ENCODE data around the gene HERC4. TPM values are rescaled to one million over a fixed set of nuclear protein-coding genes. Genes with fewer than 3 reads are reported as not detected.
"Not testable (repeated sequence)": the region's sequence is repeated elsewhere in the genome, so short reads cannot be mapped to it uniquely, and the experiment has no call there.

The HERC4 gene
- total RNA-seq, 2 experiments from 2014 or later, result 39.5 to 50.8 TPM

GRCh38 chr10:68047122-68047521 lies 28.0 kb downstream of the HERC4 start:
- no peak for ATAC-seq
- intact Hi-C loops (cut with DNase I, micrococcal nuclease), result no loop called here
- Mint-ChIP-seq H3K27ac (no peak overlapping the region), H3K4me3 (no peak overlapping the region), H3K9me3 (ENCODE audit: low read depth) (no peaks in the 10 kb centered on the region), H3K36me3 (ENCODE audit: low read depth) (no peaks in the 10 kb centered on the region), H3K4me1 (peaks cover 44% of the 10 kb centered on the region), H3K27me3 (no peaks in the 10 kb centered on the region)
- DNase-seq, result no peak
- CTCF ChIA-PET, result interaction anchor here (0.6 to 1.2 kb wide), 4 partner anchors 22 to 166 kb away, joined by 3 to 5 read pairs (median 4); no protein-coding TSS in a partner anchor
- POLR2A ChIA-PET, result no interaction called here

- POLR2A ChIA-PET, result no interaction called here
- Mint-ChIP-seq H3K27ac (no peak overlapping the region), H3K4me3 (no peak overlapping the region), H3K4me1 (peaks cover 41% of the 10 kb centered on the region), H3K36me3 (ENCODE audit: low read depth) (no peaks in the 10 kb centered on the region), H3K27me3 (no peaks in the 10 kb centered on the region), H3K9me3 (ENCODE audit: low read depth) (no peaks in the 10 kb centered on the region)
- no peak for ATAC-seq
- intact Hi-C loops (cut with DNase I, micrococcal nuclease), result no loop called here
- CTCF ChIA-PET, result interaction anchor here (0.6 to 1.6 kb wide), 5 partner anchors 22 to 166 kb away, joined by 3 to 5 read pairs (median 4); no protein-coding TSS in a partner anchor
- DNase-seq, result no peak
Measured at GRCh38 chr10:68046642-68047041, 28.4 kb downstream of the HERC4 start.

GRCh38 chr10:68043030-68043429 lies 32.1 kb downstream of the HERC4 start:
- Mint-ChIP-seq H3K4me3 (no peak overlapping the region), H3K9me3 (ENCODE audit: low read depth) (no peaks in the 10 kb centered on the region), H3K4me1 (peaks cover 29% of the 10 kb centered on the region), H3K36me3 (ENCODE audit: low read depth) (peaks cover 3% of the 10 kb centered on the region), H3K27ac (peak overlapping the region; percentile 60), H3K27me3 (no peaks in the 10 kb centered on the region)
- ChIA-PET CTCF (interaction anchor here (1.1 kb wide), 1 partner anchor 28 kb away, joined by 6 read pairs; no protein-coding TSS in a partner anchor), POLR2A (no interaction called here)
- intact Hi-C loops (cut with DNase I, micrococcal nuclease), result no loop called here
- no peak for DNase-seq
- peak; percentile 82 for ATAC-seq

GRCh38 chr10:68032113-68032512 lies 43.0 kb downstream of the HERC4 start:
- POLR2A ChIA-PET, result no interaction called here
- no peak overlapping the region for H3K4me3 Mint-ChIP-seq
- CTCF ChIA-PET, result interaction anchor here (0.7 kb wide), 1 partner anchor 238 kb away, joined by 3 read pairs; no protein-coding TSS in a partner anchor
- ATAC-seq (no peak), DNase-seq (no peak)
- intact Hi-C loops (cut with DNase I, micrococcal nuclease), result no loop called here
- H3K27ac Mint-ChIP-seq, result no peak overlapping the region
- no peaks in the 10 kb centered on the region for H3K9me3 Mint-ChIP-seq (ENCODE audit: low read depth)
- H3K36me3 Mint-ChIP-seq (ENCODE audit: low read depth), result peaks cover 24% of the 10 kb centered on the region
- H3K4me1 Mint-ChIP-seq, result peaks cover 5% of the 10 kb centered on the region
- H3K27me3 Mint-ChIP-seq, result no peaks in the 10 kb centered on the region

- intact Hi-C loops (cut with DNase I, micrococcal nuclease), result no loop called here
- H3K4me3 Mint-ChIP-seq, result no peak overlapping the region
- no peaks in the 10 kb centered on the region for H3K27me3 Mint-ChIP-seq
- CTCF ChIA-PET, result interaction anchor here (1.0 kb wide), 1 partner anchor 10 kb away, joined by 8 read pairs; no protein-coding TSS in a partner anchor
- no peaks in the 10 kb centered on the region for H3K9me3 Mint-ChIP-seq (ENCODE audit: low read depth)
- peaks cover 19% of the 10 kb centered on the region for H3K36me3 Mint-ChIP-seq (ENCODE audit: low read depth)
- POLR2A ChIA-PET, result no interaction called here
- no peak overlapping the region for H3K27ac Mint-ChIP-seq
- ATAC-seq (no peak), DNase-seq (no peak)
- H3K4me1 Mint-ChIP-seq, result peaks cover 3% of the 10 kb centered on the region
Measured at GRCh38 chr10:68027429-68027828, 47.7 kb downstream of the HERC4 start.

GRCh38 chr10:68023292-68023691 lies 51.8 kb downstream of the HERC4 start:
- H3K27ac Mint-ChIP-seq, result no peak overlapping the region

GRCh38 chr10:68022324-68022723 lies 52.8 kb downstream of the HERC4 start:
- peaks cover 40% of the 10 kb centered on the region for H3K36me3 Mint-ChIP-seq (ENCODE audit: low read depth)
- H3K27ac Mint-ChIP-seq; DNase-seq; ATAC-seq; H3K27me3 Mint-ChIP-seq; intact Hi-C loops (cut with DNase I, micrococcal nuclease); CTCF ChIA-PET; POLR2A ChIA-PET; H3K4me1 Mint-ChIP-seq; H3K9me3 Mint-ChIP-seq (ENCODE audit: low read depth); H3K4me3 Mint-ChIP-seq: not testable (repeated sequence)

More at GRCh38 chr10:68023292-68023691, 51.8 kb downstream of the HERC4 start:
- H3K9me3 Mint-ChIP-seq (ENCODE audit: low read depth), result peaks cover 4% of the 10 kb centered on the region
- ATAC-seq (peak; percentile 66), DNase-seq (no peak)
- POLR2A ChIA-PET, result no interaction called here
- H3K27me3 Mint-ChIP-seq, result no peaks in the 10 kb centered on the region
- intact Hi-C loops (cut with DNase I, micrococcal nuclease), result no loop called here
- H3K4me1 Mint-ChIP-seq, result peaks cover 3% of the 10 kb centered on the region
- H3K4me3 Mint-ChIP-seq, result no peak overlapping the region
- peaks cover 42% of the 10 kb centered on the region for H3K36me3 Mint-ChIP-seq (ENCODE audit: low read depth)
- CTCF ChIA-PET, result no interaction called here

GRCh38 chr10:68016519-68016918 lies 58.6 kb downstream of the HERC4 start:
- H3K27ac Mint-ChIP-seq; ATAC-seq; H3K4me3 Mint-ChIP-seq; intact Hi-C loops (cut with DNase I, micrococcal nuclease); CTCF ChIA-PET; POLR2A ChIA-PET; H3K9me3 Mint-ChIP-seq (ENCODE audit: low read depth); H3K4me1 Mint-ChIP-seq; DNase-seq; H3K27me3 Mint-ChIP-seq: not testable (repeated sequence)
- H3K36me3 Mint-ChIP-seq (ENCODE audit: low read depth), result peaks cover 42% of the 10 kb centered on the region

- intact Hi-C loops (cut with DNase I, micrococcal nuclease), result no loop called here
- POLR2A ChIA-PET, result no interaction called here
- H3K4me3 Mint-ChIP-seq, result no peak overlapping the region
- CTCF ChIA-PET, result interaction anchor here (0.7 kb wide), 1 partner anchor 11 kb away, joined by 3 read pairs; no protein-coding TSS in a partner anchor
- H3K9me3 Mint-ChIP-seq (ENCODE audit: low read depth), result no peaks in the 10 kb centered on the region
- no peak for ATAC-seq
- DNase-seq, result no peak
- peaks cover 42% of the 10 kb centered on the region for H3K36me3 Mint-ChIP-seq (ENCODE audit: low read depth)
- no peak overlapping the region for H3K27ac Mint-ChIP-seq
- no peaks in the 10 kb centered on the region for H3K4me1 Mint-ChIP-seq
- no peaks in the 10 kb centered on the region for H3K27me3 Mint-ChIP-seq
Measured at GRCh38 chr10:68010426-68010940, 64.6 kb downstream of the HERC4 start.

GRCh38 chr10:68007356-68007755 lies 67.7 kb downstream of the HERC4 start:
- no peaks in the 10 kb centered on the region for H3K9me3 Mint-ChIP-seq (ENCODE audit: low read depth)
- no peaks in the 10 kb centered on the region for H3K4me1 Mint-ChIP-seq
- no peak overlapping the region for H3K4me3 Mint-ChIP-seq
- peaks cover 52% of the 10 kb centered on the region for H3K36me3 Mint-ChIP-seq (ENCODE audit: low read depth)
- no peak for DNase-seq
- ChIA-PET CTCF (no interaction called here), POLR2A (no interaction called here)
- no peaks in the 10 kb centered on the region for H3K27me3 Mint-ChIP-seq
- intact Hi-C loops (cut with DNase I, micrococcal nuclease), result no loop called here
- H3K27ac Mint-ChIP-seq, result no peak overlapping the region
- no peak for ATAC-seq

- POLR2A ChIA-PET, result no interaction called here
- Mint-ChIP-seq H3K27ac (no peak overlapping the region), H3K27me3 (no peaks in the 10 kb centered on the region), H3K36me3 (ENCODE audit: low read depth) (peaks cover 27% of the 10 kb centered on the region), H3K4me1 (peaks cover 5% of the 10 kb centered on the region), H3K4me3 (no peak overlapping the region), H3K9me3 (ENCODE audit: low read depth) (no peaks in the 10 kb centered on the region)
- DNase-seq (no peak), ATAC-seq (peak; percentile 16)
- intact Hi-C loops (cut with DNase I, micrococcal nuclease), result no loop called here
- CTCF ChIA-PET, result interaction anchor here (1.6 kb wide), 1 partner anchor 10 kb away, joined by 4 read pairs; no protein-coding TSS in a partner anchor
Measured at GRCh38 chr10:68001539-68001938, 73.5 kb downstream of the HERC4 start.

GRCh38 chr10:68001000-68001399 lies 74.1 kb downstream of the HERC4 start:
- ChIA-PET POLR2A (no interaction called here), CTCF (interaction anchor here (0.6 to 1.6 kb wide), 2 partner anchors 10 to 108 kb away, joined by 3 to 4 read pairs; no protein-coding TSS in a partner anchor)
- intact Hi-C loops (cut with DNase I, micrococcal nuclease), result no loop called here
- Mint-ChIP-seq H3K9me3 (ENCODE audit: low read depth) (no peaks in the 10 kb centered on the region), H3K4me1 (peaks cover 5% of the 10 kb centered on the region), H3K4me3 (no peak overlapping the region), H3K27me3 (no peaks in the 10 kb centered on the region), H3K36me3 (ENCODE audit: low read depth) (peaks cover 27% of the 10 kb centered on the region), H3K27ac (no peak overlapping the region)
- ATAC-seq (no peak), DNase-seq (no peak)

All from activated CD4-positive, alpha-beta T cell treated with anti-CD3 and anti-CD28 coated beads for 36 hours (primary cell).